DOHH2 (cell line): ENCODE data around the gene MLANA.

Experiments used
- H3F3A ChIP-seq: fragments of 200-600 bp; sonication (generic), shearing (Covaris generic); 2 replicates; pipeline ENCODE4 v1.6.0; 2016; ENCODE audit warnings: antibody characterized with exemption, mild to moderate bottlenecking; ENCODE audit not compliant: control insufficient read depth, insufficient read depth
- H3K27ac ChIP-seq: fragments of 200-600 bp; sonication (generic); 2 replicates; pipeline ENCODE4 v1.5.1; 2014; ENCODE audit warnings: low read depth, mild to moderate bottlenecking, low read length, moderate library complexity
- H3K27me3 ChIP-seq: fragments of 200-600 bp; sonication (generic); 2 replicates; pipeline ENCODE4 v1.6.1; 2014; ENCODE audit warnings: mild to moderate bottlenecking, low read length, mixed read lengths; ENCODE audit not compliant: control insufficient read depth
- H3K36me3 ChIP-seq: fragments of 200-600 bp; sonication (generic); 2 replicates; pipeline ENCODE4 v1.6.1; 2014; ENCODE audit warnings: mild to moderate bottlenecking, low read length, moderate library complexity, mixed read lengths; ENCODE audit not compliant: control insufficient read depth
- H3K4me1 ChIP-seq: fragments of 200-600 bp; sonication (generic); 2 replicates; pipeline ENCODE4 v1.6.1; 2014; ENCODE audit warnings: mild to moderate bottlenecking, low read length, mixed read lengths; ENCODE audit not compliant: control insufficient read depth
- H3K4me2 ChIP-seq: fragments of 200-600 bp; sonication (generic); 2 replicates; pipeline ENCODE4 v1.6.0; 2014; ENCODE audit warnings: mild to moderate bottlenecking, low read length, moderate library complexity
- H3K4me3 ChIP-seq: fragments of 200-600 bp; sonication (generic); 2 replicates; pipeline ENCODE4 v1.5.1; 2014; ENCODE audit warnings: mild to moderate bottlenecking, low read length, mixed read lengths
- H3K79me2 ChIP-seq: fragments of 200-600 bp; sonication (generic); 2 replicates; pipeline ENCODE4 v1.6.1; 2014; ENCODE audit warnings: mild to moderate bottlenecking, low read length, mixed read lengths; ENCODE audit not compliant: control insufficient read depth
- H3K9me2 ChIP-seq: fragments of 200-600 bp; sonication (generic); replicated peaks from 2 replicates; pipeline ENCODE4 v1.6.1; 2014; ENCODE audit warnings: mild to moderate bottlenecking, low read length, mixed read lengths; ENCODE audit not compliant: control insufficient read depth
- H3K9me3 ChIP-seq: fragments of 200-600 bp; sonication (generic); 2 replicates; pipeline ENCODE4 v1.6.1; 2014; ENCODE audit warnings: antibody characterized with exemption, low read length, mixed read lengths; ENCODE audit not compliant: control insufficient read depth, insufficient read depth
- H4K20me1 ChIP-seq: fragments of 200-600 bp; sonication (generic); 2 replicates; pipeline ENCODE4 v1.6.0; 2014; ENCODE audit warnings: low read depth, mild to moderate bottlenecking, antibody characterized with exemption, low read length, moderate library complexity; ENCODE audit not compliant: control insufficient read depth, insufficient read depth
- CTCF ChIP-seq: fragments of 200-600 bp; sonication (generic); IDR thresholded peaks from one replicate; pipeline ENCODE4 v1.5.1; 2014; ENCODE audit warnings: antibody characterized with exemption, mild to moderate bottlenecking, low read depth, low read length; ENCODE audit not compliant: poor library complexity, severe bottlenecking
- EZH2phosphoT487 ChIP-seq: fragments of 200-600 bp; sonication (generic); IDR thresholded peaks from 2 replicates; pipeline ENCODE4 v1.6.1; 2017; ENCODE audit warnings: borderline replicate concordance, mild to moderate bottlenecking, antibody characterized with exemption, low read length, moderate library complexity, mixed read lengths

Gene MLANA

GRCh38 chr9:5866685-5867084, 24.0 kb upstream of the MLANA start:
- Histone ChIP-seq H3K4me1 (no peaks in the 10 kb centered on the region), H4K20me1 (no peaks in the 10 kb centered on the region), H3K9me3 (no peaks in the 10 kb centered on the region), H3K4me3 (no peak overlapping the region), H3K79me2 (no peaks in the 10 kb centered on the region), H3K36me3 (no peaks in the 10 kb centered on the region), H3K9me2 (no peaks in the 10 kb centered on the region), H3K4me2 (no peak overlapping the region), H3K27me3 (no peaks in the 10 kb centered on the region), H3F3A (no peaks in the 10 kb centered on the region), H3K27ac (no peak overlapping the region)
- no peak for TF ChIP-seq EZH2phosphoT487
- TF ChIP-seq CTCF = no peak

GRCh38 chr9:5868235-5868634, 22.5 kb upstream of the MLANA start:
- H3K79me2 ChIP-seq = no peaks in the 10 kb centered on the region
- no peaks in the 10 kb centered on the region for H3K27me3 ChIP-seq
- no peak overlapping the region for H3K27ac ChIP-seq
- no peak overlapping the region for H3K4me3 ChIP-seq
- no peaks in the 10 kb centered on the region for H3K9me3 ChIP-seq
- TF ChIP-seq CTCF (no peak), EZH2phosphoT487 (no peak)
- H3K36me3 ChIP-seq = no peaks in the 10 kb centered on the region
- no peaks in the 10 kb centered on the region for H4K20me1 ChIP-seq
- H3K4me1 ChIP-seq = no peaks in the 10 kb centered on the region
- no peaks in the 10 kb centered on the region for H3K9me2 ChIP-seq
- no peak overlapping the region for H3K4me2 ChIP-seq
- no peaks in the 10 kb centered on the region for H3F3A ChIP-seq

- no peaks in the 10 kb centered on the region for H3K9me3 ChIP-seq
- H3K79me2 ChIP-seq = no peaks in the 10 kb centered on the region
- H3K36me3 ChIP-seq = no peaks in the 10 kb centered on the region
- H3K27ac ChIP-seq = no peak overlapping the region
- H3F3A ChIP-seq = no peaks in the 10 kb centered on the region
- H3K4me2 ChIP-seq = no peak overlapping the region
- H3K27me3 ChIP-seq = no peaks in the 10 kb centered on the region
- H3K9me2 ChIP-seq = no peaks in the 10 kb centered on the region
- no peaks in the 10 kb centered on the region for H3K4me1 ChIP-seq
- no peak overlapping the region for H3K4me3 ChIP-seq
- H4K20me1 ChIP-seq = no peaks in the 10 kb centered on the region
- TF ChIP-seq EZH2phosphoT487 (no peak), CTCF (peak; percentile 84)
Measured at GRCh38 chr9:5869315-5870019, 21.2 kb upstream of the MLANA start.
